ENCODE data around the gene PDF.
A peak's percentile ranks its signal among the peaks of the same experiment; 100 is the strongest.
"Not testable (repeated sequence)": the region's sequence is repeated elsewhere in the genome, so short reads cannot be mapped to it uniquely, and the experiment has no call there.

PDF gene

GRCh38 chr16:69314534-69314933 lies 15.9 kb downstream of the PDF start:
- no peak for DNase-seq

DNA sequence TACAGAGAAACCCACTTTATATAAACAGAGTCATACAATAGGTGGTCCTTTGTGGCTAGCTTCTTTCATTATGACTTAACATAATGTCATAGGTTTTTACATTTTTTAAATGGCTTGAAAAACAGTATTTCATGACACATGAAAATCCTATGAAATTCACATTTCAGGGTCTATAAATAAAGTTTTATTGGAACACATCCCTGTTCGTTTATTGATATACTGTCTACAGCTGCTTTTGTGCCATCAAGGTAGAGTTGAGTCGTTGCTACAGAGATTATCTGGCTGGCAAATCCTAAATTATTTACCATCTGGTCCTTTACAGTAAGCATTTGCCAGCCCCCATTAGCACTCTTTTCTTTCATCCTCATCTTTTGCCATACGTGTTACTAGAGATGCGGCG lies 16.9 kb downstream of the PDF start:
- no peak for DNase-seq

GRCh38 chr16:69311533-69312387 lies 18.6 kb downstream of the PDF start:
- peak in 1 of 2 experiments; percentile 9 for DNase-seq

DNA sequence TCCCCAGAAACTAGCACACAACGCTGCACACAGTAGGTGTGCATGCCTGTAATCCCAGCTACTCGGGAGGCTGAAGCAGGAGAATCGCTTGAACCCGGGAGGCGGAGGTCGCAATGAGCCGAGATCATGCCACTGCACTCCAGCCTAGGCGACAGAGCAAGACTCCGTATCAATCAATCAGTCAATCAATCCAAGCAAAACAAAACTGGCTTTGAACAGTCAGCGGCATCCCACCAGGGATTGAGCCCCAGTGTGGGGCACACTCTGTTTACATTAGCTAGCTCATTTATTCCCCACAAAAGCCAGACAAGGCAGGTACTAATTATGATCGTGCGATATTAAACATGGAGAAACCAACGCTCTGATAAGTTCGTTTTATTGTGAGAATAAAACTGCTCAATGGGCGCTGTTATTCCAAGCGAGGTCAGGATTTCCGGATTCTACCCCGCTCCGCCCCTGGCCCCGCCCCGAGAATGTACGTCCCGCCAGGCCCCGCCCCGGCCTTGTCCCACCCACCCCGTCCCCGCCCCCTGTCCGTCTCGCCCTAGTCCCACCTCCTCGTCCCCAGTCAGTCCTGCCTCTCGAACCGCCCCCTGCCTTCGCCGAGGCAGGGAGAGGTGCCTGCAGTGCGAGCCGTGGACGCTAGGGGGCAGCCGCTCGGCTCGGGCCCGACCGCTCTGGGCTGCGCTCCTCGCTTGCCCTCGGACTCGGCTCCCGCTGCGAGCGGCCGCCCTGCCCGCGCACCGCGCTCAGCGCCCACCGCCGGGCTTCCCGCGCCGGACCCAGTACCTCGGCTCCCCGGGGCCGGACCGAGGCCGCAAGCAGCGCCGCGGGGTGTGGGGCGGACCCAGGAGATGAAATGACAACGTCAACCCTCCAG lies 19.5 kb downstream of the PDF start, which contains the start of gene VPS4A:
Gene VPS4A (plus strand): TSS at position 698 of the 880 bp plus-strand sequence. CDS start 162 bp downstream, at position 860.
- peak; percentile 88 to 90 for DNase-seq

- no peak for DNase-seq
Observed at GRCh38 chr16:69309316-69309715, 21.1 kb downstream of the PDF start.

DNA sequence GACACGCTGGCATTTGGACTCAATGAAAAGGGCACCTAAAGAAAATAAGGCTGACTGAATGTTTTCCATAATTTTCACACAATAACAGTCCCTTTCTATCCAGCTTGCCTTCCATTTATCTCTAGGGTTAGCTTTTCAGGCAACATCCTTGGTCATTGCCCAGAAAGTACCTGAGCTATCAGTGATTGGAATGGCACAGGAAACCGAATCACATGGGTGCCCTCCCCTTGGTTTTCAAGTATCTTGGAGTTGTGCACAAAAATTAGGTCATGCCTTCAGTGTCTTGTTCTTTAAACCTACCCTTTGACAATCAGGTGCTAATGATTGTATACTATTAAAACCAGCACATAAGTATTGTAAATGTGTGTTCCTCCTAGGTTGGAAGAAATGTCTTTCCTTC lies 22.5 kb downstream of the PDF start:
- no peak for DNase-seq

GRCh38 chr16:69307091-69307490 lies 23.3 kb downstream of the PDF start:
- no peak for DNase-seq

DNA sequence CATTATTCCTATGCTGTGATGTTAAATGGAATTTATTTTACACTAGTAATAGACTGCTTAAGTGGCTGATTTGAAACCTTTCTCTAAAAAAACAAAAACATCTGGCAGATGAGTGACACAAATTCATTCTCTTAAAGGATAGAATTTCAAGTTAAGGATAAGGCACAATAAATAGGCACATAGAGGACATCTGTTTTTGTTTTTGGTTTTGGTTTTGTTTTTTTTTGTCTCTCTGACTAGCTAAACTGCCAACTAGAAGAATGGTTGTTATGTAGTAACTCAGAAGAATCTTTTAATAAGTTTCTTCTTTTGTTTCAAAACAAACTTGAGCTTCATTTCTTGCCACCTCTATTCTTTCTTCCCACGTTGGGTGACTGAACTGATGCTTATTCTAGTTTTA lies 24.4 kb downstream of the PDF start:
- DNase-seq, result no peak

DNA sequence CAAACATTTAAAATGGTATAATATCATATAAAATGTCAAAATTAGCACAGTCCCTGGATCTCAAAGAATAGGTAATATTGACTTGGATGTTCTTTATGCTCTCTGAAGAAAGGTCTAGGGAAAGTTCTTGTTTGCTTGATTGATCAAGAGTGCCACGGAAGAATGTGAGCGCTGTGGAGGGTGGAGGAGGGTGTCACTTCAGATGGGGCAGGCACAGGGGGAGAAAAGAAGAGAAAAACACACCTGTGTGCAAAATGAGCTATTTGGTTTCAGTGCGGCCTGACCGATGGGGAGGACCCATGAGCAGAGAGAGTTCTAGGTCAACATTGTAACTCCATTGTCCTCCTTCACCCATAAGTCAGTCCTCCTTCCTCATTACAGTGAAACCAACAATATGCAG lies 28.1 kb downstream of the PDF start:
- no peak for DNase-seq

DNA sequence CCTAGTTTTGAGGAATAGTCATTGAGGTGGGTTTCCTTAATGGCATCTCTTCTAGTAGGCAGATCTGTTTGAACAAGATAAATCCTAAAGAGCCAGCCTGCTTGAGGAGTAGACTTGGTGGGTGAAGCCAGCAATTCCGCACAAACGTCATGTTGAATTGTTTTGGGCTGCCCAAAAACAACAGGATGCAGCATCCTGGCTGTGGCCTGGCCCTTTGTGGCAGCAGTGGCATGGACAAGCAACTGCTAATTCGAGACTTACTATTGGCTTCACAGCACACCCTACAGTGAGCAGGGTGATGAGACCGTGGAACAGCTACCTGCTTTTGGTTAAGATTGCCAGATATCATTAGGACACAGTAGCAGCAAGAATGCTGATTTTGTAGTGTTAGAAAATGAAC lies 28.5 kb downstream of the PDF start:
- DNase-seq, result no peak

DNA sequence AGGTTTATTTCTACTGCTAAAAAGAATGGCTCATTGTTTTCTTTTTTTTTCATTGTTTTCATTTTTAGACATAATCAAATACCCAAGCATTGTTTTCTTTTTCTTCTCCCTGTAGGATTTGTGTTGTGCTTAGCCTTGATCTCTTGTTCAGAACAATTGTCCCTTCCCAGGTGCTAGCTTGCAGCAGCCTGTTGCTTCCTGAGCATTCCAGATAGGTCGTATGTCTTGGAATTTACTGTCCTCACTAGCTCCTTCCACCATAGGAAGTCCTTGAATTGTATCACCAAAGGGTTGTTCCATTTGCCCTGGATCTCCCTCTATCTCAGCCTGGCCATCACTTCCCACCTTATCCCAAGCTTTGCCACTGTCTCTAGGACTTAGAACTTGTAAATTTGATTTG lies 29.2 kb downstream of the PDF start:
- DNase-seq, result no peak

GRCh38 chr16:69298261-69298660 lies 32.1 kb downstream of the PDF start:
- no peak for DNase-seq

- DNase-seq, result not testable (repeated sequence)
Observed at GRCh38 chr16:69296771-69297170, 33.6 kb downstream of the PDF start.

DNA sequence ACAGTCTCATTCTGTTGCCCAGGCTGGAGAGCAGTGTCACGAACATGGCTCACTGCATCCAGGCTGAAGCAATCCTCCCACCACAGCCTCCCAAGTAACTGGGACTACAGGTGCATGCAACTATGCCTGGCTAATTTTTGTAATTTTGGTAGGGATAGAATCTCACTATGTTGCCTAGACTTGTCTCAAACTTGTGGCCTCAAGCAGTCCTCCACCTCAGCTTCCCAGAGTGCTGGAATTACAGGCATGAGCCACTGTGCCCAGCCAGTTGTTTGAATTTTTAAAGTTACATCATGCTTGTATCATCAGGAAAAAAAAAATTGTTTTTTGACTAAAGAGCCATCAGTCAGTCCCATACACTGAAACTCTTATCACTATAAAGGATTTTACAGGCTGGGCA lies 36.3 kb downstream of the PDF start:
- no peak for DNase-seq

DNA sequence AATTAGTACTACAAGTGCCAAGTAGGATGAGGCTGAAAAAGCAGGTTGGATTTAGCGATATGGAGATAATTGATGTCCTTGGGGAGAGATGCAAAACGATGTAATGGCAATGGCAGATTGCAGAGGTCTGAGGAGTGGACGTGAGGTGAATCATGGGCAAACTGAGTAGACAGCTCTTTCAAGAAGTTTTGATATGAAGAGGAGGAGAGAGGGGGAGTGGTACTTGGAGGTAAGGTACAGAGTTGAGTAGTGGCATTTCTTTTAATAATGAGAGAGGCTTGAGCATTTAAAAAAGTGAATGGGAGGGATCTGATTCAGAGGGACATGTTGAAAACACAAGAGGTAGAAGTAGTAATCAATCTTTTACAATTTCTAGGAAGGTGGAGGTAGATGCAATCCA lies 37.0 kb downstream of the PDF start:
- no peak for DNase-seq

GRCh38 chr16:69291657-69292056 lies 38.7 kb downstream of the PDF start:
- DNase-seq, result not testable (repeated sequence)

DNA sequence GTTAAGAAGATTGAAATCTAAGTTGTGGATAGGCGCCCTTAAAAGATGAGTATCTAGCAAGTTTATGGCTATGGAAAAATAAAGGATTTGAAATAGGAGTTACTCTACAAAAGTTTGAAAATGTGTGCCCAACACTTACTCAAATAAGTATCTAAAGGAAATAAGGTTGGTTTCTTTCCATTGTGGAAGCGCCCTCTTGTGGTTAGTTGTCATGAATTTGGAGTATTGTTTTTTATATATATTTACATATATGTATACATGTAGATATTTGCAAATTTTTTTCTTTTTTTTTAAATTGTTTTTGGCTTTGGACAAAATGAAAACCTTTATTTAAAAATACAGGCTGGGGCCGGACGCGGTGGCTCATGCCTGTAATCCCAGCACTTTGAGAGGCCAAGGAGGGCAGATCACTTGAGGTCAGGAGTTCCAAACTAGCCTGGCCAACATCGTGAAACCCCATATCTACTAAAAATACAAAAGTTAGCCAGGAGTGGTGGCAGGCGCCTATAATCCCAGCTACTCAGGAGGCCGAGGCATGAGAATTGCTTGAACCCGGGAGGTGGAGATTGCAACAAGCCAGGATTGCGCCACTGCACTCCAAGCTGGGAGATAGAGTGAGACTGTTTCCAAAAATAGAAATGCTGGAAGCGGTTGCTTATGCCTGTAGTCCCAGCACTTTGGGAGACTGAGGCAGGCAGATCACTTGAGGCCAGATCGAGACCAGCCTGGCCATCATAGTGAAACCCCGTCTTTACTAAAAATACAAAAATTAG lies 43.3 kb downstream of the PDF start:
- DNase-seq, result peak; percentile 16 to 20

DNA sequence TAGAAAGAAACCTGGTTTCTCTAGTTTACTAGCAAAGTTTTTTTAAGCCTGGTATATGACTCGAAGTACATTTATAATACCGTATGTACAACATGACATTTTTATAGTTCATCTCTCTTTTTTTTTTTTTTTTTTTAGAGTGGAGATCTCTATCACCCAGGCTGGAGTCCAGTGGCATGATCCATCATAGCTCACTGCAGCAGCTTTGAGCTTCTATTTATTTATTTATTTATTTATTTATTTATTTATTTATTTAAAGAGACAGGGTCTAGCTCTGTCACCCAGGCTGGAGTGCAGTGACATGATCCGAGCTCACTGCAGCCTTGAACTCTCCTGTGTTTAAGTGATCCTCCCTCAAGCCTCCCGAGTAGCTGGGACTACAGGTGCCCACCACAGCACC lies 45.1 kb downstream of the PDF start:
- no peak for DNase-seq

GRCh38 chr16:69283851-69284250 lies 46.5 kb downstream of the PDF start:
- no peak for DNase-seq

GRCh38 chr16:69277413-69277812 lies 53.0 kb downstream of the PDF start:
- DNase-seq, result no peak
